ENCODE data around the gene DAAM2.

- TF ChIP-seq CTCF (IDR thresholded peaks at IDR 0.05; ENCODE audit: low read depth, low read length, missing input control) = no peak
- TF ChIP-seq TAF1 (conservative IDR thresholded peaks at IDR 0.05) = no peak
- no peak for TF ChIP-seq SP1 (IDR thresholded peaks at IDR 0.05)
- no peak for TF ChIP-seq GABPA (IDR thresholded peaks at IDR 0.05 in 1 of 2, conservative IDR thresholded peaks at IDR 0.05 in 1 of 2)
- TF ChIP-seq, protein P1, sequence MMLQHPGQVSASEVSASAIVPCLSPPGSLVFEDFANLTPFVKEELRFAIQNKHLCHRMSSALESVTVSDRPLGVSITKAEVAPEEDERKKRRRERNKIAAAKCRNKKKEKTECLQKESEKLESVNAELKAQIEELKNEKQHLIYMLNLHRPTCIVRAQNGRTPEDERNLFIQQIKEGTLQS (IDR thresholded peaks at IDR 0.05) = no peak
- TF ChIP-seq, protein P2, sequence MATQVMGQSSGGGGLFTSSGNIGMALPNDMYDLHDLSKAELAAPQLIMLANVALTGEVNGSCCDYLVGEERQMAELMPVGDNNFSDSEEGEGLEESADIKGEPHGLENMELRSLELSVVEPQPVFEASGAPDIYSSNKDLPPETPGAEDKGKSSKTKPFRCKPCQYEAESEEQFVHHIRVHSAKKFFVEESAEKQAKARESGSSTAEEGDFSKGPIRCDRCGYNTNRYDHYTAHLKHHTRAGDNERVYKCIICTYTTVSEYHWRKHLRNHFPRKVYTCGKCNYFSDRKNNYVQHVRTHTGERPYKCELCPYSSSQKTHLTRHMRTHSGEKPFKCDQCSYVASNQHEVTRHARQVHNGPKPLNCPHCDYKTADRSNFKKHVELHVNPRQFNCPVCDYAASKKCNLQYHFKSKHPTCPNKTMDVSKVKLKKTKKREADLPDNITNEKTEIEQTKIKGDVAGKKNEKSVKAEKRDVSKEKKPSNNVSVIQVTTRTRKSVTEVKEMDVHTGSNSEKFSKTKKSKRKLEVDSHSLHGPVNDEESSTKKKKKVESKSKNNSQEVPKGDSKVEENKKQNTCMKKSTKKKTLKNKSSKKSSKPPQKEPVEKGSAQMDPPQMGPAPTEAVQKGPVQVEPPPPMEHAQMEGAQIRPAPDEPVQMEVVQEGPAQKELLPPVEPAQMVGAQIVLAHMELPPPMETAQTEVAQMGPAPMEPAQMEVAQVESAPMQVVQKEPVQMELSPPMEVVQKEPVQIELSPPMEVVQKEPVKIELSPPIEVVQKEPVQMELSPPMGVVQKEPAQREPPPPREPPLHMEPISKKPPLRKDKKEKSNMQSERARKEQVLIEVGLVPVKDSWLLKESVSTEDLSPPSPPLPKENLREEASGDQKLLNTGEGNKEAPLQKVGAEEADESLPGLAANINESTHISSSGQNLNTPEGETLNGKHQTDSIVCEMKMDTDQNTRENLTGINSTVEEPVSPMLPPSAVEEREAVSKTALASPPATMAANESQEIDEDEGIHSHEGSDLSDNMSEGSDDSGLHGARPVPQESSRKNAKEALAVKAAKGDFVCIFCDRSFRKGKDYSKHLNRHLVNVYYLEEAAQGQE (IDR thresholded peaks at IDR 0.05) = no peak
Measured at GRCh38 chr6:39754514-39755115, 37.6 kb upstream of the DAAM2 start.

Data from liver (tissue), 3 donors.